Activated CD8-positive, alpha-beta T cell treated with anti-CD3 and anti-CD28 coated beads, Interleukin-2, amount 10 ng/mL, durations not matched to agents 7 days and 5 days (primary cell): ENCODE results near the gene PHAF1. TPM values are rescaled to one million over a fixed set of nuclear protein-coding genes. Genes with fewer than 3 reads are reported as not detected.

Experiments used
- ATAC-seq: fragments of 150-1000 bp; cut with Tn5 transposase; one replicate; pipeline ENCODE4 v1.10.0; 2021; ENCODE audit warnings: moderate library complexity
- CTCF ChIA-PET: fragments of 350-600 bp; sonication (Branson Sonifier 250); formaldehyde crosslinking; loops from one replicate; lab custom pipeline; 2021; ENCODE audit warnings: antibody characterized with exemption; lab: Charles Lee
- POLR2A ChIA-PET: fragments of 350-600 bp; sonication (Branson Sonifier 250); formaldehyde crosslinking; loops from one replicate; lab custom pipeline; 2021; ENCODE audit warnings: antibody characterized with exemption; lab: Charles Lee
- DNase-seq: peaks from one replicate; pipeline ENCODE4 v3.0.0-alpha.2; 2020
- H3K27ac Mint-ChIP-seq: one replicate; pipeline ENCODE4 v1.8.0; 2021; ENCODE audit warnings: mild to moderate bottlenecking, mixed read lengths
- H3K27me3 Mint-ChIP-seq: one replicate; pipeline ENCODE4 v1.8.0; 2021; ENCODE audit warnings: low read depth, mixed read lengths
- H3K36me3 Mint-ChIP-seq: one replicate; pipeline ENCODE4 v1.8.0; 2021; ENCODE audit warnings: low read depth, mixed read lengths
- H3K4me1 Mint-ChIP-seq: one replicate; pipeline ENCODE4 v1.8.0; 2021; ENCODE audit warnings: low read depth, mixed read lengths
- H3K4me3 Mint-ChIP-seq: one replicate; pipeline ENCODE4 v1.8.0; 2021; ENCODE audit warnings: mild to moderate bottlenecking, mixed read lengths
- H3K9me3 Mint-ChIP-seq: one replicate; pipeline ENCODE4 v1.8.0; 2022; ENCODE audit warnings: mixed read lengths; ENCODE audit not compliant: insufficient read depth
- total RNA-seq, 2 experiments: library from RNA; stranded (reverse); gene quantifications; one replicate each; pipeline ENCODE4 v1.2.3, GENCODE V29; 2021

PHAF1 gene
- total RNA-seq, 2 experiments from 2014 or later, result 16.5 TPM

DNA sequence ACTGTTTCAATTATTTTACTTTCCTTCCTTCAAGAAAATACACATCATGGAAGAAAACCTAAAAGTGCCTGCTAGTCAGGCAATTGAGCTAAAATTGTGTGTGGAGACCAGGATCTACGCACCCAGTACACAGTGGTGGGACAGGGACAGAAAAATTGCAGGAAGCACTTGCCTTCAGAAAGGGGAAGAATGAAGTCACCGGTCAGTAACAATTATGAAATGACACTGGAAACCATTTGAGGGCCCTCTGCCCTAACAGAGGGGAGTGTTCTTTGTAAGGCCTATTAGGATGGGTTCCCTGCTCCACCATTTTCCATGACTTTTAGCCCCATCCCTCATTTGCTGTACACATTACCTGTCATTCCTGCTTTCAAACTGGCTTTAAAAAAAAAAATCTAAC lies 4.5 kb upstream of the PHAF1 start:
- CTCF ChIA-PET, result interaction anchor here (1.7 to 6.7 kb wide), 3 partner anchors 50 to 86 kb away, joined by 4 to 134 read pairs (median 11); no protein-coding TSS in a partner anchor
- no peak for ATAC-seq
- Mint-ChIP-seq H3K9me3 (no peaks in the 10 kb centered on the region), H3K27ac (no peak overlapping the region), H3K27me3 (no peaks in the 10 kb centered on the region), H3K4me3 (no peak overlapping the region), H3K36me3 (peaks cover 8% of the 10 kb centered on the region), H3K4me1 (peaks cover 7% of the 10 kb centered on the region)
- no peak for DNase-seq
- POLR2A ChIA-PET, result no interaction called here

DNA sequence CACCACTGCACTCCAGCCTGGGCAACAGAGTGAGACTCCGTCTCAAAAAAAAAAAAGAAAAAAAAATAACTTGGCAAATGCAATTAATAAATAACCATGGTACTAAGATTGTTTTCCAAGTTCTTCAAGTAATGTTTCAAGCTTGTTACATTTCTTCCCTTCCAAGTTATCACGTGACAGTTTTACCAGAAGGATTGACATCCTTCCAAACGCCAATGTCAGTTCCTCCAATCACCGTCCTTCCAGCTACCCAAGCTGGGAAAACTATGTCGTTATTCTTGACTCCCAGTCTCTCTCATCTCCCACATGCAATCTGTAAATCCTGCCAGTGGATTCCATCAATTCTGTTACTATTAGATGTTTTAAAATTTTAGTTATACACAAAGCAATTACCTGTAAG lies 3.9 kb upstream of the PHAF1 start:
- peaks cover 13% of the 10 kb centered on the region for H3K4me1 Mint-ChIP-seq
- H3K27me3 Mint-ChIP-seq, result no peaks in the 10 kb centered on the region
- no peak overlapping the region for H3K4me3 Mint-ChIP-seq
- POLR2A ChIA-PET, result interaction anchor here (0.6 kb wide), 1 partner anchor 149 kb away, joined by 3 read pairs; no protein-coding TSS in a partner anchor
- peaks cover 8% of the 10 kb centered on the region for H3K36me3 Mint-ChIP-seq
- ATAC-seq, result no peak
- CTCF ChIA-PET, result interaction anchor here (1.2 to 2.2 kb wide), 5 partner anchors 19 to 122 kb away, joined by 3 to 11 read pairs (median 3); no protein-coding TSS in a partner anchor
- DNase-seq, result no peak
- H3K27ac Mint-ChIP-seq, result no peak overlapping the region
- no peaks in the 10 kb centered on the region for H3K9me3 Mint-ChIP-seq

DNA sequence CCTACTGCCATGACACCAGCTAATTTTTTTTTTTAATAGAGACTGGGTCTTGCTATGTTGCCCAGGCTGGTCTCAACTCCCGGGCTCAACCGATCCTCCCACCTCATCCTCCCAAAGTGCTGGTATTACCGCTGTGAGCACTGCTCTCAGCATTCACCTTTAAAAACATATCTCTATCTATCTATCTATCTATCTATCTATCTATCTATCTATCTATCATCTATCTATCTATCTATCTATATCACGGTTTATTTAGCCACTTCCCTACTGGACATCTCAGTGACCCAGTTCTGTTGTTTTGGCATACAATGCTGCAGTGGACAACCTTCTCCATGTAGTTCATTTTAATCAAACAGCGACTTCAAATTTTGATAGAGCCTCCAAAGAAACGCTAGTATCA lies 1.3 kb upstream of the PHAF1 start:
- Mint-ChIP-seq H3K27me3 (no peaks in the 10 kb centered on the region), H3K4me1 (peaks cover 28% of the 10 kb centered on the region), H3K27ac (no peak overlapping the region), H3K4me3 (no peak overlapping the region), H3K36me3 (peaks cover 2% of the 10 kb centered on the region), H3K9me3 (no peaks in the 10 kb centered on the region)
- CTCF ChIA-PET, result interaction anchor here (0.9 to 1.4 kb wide), 2 partner anchors 47 to 91 kb away, joined by 4 to 6 read pairs; no protein-coding TSS in a partner anchor
- POLR2A ChIA-PET, result interaction anchor here (0.7 kb wide), 1 partner anchor 69 kb away, joined by 3 read pairs; no protein-coding TSS in a partner anchor
- ATAC-seq (no peak), DNase-seq (no peak)

DNA sequence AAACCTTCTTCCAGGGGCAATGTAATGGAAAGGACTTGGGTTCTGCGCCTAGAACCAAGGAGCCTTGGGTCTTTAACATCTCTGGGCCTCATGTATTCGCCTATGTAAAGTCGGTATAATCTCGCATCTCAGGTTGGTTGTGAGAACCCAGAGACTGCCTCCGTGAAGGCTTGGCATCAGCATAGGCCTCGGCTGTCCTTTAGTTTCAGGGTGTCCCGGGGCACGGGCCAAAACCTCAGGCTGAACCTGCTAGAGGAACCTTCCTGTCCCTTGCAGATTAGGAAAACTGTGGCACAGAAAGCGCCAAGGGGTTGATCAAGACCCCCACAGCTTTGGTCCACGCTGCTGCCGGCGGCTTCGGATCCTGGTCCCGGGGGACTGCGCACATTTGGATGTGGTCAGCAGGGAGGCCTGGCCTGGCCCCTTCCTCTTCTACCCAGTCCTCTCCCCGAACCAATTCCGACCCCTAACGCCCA lies 772 bp upstream of the PHAF1 start:
- ATAC-seq, result no peak
- CTCF ChIA-PET, result interaction anchor here (1.4 to 2.8 kb wide), 5 partner anchors 8 to 91 kb away, joined by 3 to 13 read pairs (median 8); no protein-coding TSS in a partner anchor

DNA sequence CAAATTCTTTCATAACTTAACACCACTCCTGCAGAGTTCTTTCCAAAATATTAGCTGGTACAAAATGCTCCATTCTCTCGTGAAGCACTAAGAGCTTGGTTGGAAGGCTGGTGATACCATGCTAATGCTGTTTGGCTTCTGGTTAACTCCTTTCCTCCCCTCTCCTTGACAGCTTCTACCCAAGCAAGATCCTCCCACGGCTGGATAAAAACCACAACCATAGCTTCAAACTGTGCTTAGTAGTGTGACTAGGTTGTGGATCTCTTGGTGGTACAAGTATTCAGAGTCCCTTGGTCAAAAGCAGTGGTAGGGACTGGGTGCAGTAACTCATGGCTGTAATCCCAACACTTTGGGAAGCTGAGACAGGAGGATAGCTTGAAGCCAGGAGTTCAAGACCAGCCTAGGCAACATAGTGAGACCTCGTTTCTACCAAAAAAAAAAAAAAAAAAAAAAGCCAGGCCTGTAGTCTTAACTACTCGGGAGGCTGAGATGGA lies 2.3 kb downstream of the PHAF1 start:
- POLR2A ChIA-PET, result interaction anchor here (1.0 kb wide), 1 partner anchor 48 kb away, joined by 3 read pairs; the partner anchor contains the start of genes FBXL8 and TRADD
- CTCF ChIA-PET, result interaction anchor here (0.7 to 2.8 kb wide), 10 partner anchors 10 to 158 kb away, joined by 3 to 10 read pairs (median 4); partner anchors contain the start of gene CES3
- Mint-ChIP-seq H3K36me3 (peaks cover 4% of the 10 kb centered on the region), H3K27ac (no peak overlapping the region), H3K4me3 (no peak overlapping the region), H3K27me3 (no peaks in the 10 kb centered on the region), H3K4me1 (peaks cover 30% of the 10 kb centered on the region), H3K9me3 (no peaks in the 10 kb centered on the region)
- DNase-seq (no peak), ATAC-seq (no peak)

More for the DNA sequence above, 772 bp upstream of the PHAF1 start:
- peak overlapping the region; percentile 93 for H3K4me3 Mint-ChIP-seq
- no peaks in the 10 kb centered on the region for H3K27me3 Mint-ChIP-seq
- POLR2A ChIA-PET, result interaction anchor here (1.2 kb wide), 1 partner anchor 79 kb away, joined by 4 read pairs; no protein-coding TSS in a partner anchor
- H3K9me3 Mint-ChIP-seq, result no peaks in the 10 kb centered on the region
- no peak for DNase-seq
- peaks cover 2% of the 10 kb centered on the region for H3K36me3 Mint-ChIP-seq
- peaks cover 28% of the 10 kb centered on the region for H3K4me1 Mint-ChIP-seq
- peak overlapping the region; percentile 63 for H3K27ac Mint-ChIP-seq

DNA sequence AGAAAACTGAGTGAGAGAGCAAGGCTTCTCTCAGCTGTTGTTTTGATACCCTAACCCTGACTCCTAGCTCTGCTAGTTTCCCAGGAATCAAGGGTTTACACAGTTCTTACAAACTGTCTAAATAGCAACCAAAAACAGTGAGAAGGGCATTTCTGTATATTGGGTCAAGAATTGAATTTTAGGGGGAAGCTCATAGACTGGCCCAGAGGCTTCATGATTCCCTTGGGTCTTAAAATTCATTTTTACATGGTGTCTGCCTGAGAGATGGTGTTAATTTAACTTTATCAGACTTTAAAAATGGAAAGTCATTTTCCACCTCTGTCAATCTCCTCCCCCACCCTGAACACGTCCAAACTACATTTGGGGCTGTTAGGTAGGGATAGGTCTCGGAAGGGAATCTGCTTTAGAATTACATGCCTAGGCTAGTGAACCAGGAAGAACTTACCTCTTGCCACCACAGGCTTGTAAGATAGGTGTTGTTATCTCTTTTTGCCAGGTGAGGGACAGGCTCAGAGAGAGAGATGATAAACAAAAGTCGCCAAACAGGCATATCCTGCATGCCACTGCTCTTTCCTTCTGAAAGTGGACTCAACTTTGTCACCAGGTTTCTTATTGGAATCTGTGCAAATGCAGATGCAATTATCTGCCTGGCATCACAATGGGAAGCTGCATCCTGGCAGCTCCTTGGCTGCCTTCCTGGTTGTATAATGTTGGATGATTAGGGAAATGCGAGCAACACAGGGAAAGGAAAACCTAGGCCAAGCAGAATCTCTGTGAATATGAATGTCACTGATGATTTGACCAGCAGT lies 3.1 kb downstream of the PHAF1 start:
- Mint-ChIP-seq H3K4me1 (peaks cover 30% of the 10 kb centered on the region), H3K4me3 (no peak overlapping the region), H3K27me3 (no peaks in the 10 kb centered on the region), H3K27ac (no peak overlapping the region), H3K36me3 (peaks cover 4% of the 10 kb centered on the region), H3K9me3 (no peaks in the 10 kb centered on the region)
- ATAC-seq (no peak), DNase-seq (no peak)
- CTCF ChIA-PET, result interaction anchor here (1.1 to 2.0 kb wide), 7 partner anchors 9 to 152 kb away, joined by 3 to 9 read pairs (median 3); partner anchors contain the start of gene CES3
- POLR2A ChIA-PET, result interaction anchor here (0.6 to 1.0 kb wide), 3 partner anchors 17 to 154 kb away, joined by 3 to 8 read pairs (median 6); partner anchors contain the start of genes FBXL8 and TRADD

DNA sequence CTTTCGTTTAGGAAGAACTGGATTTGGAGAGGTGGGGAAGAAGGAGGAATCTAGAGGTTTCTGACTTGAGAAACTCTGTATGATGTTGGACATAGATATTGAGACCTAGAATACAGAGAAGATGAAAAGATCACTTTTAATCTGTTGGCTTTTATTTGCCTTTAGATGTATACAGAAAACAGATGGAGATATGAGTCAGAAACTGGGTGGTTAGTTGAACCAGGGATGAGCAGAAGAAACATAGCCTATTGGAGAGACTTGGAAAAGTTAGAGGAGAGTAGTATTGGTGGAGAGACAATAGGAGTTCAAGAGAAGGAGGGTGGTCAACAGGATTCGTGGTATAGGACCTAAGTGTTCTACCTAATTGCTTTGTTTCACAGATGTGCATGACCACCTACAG lies 5.1 kb downstream of the PHAF1 start:
- Mint-ChIP-seq H3K4me1 (peaks cover 22% of the 10 kb centered on the region), H3K9me3 (no peaks in the 10 kb centered on the region), H3K27me3 (no peaks in the 10 kb centered on the region), H3K36me3 (peaks cover 4% of the 10 kb centered on the region), H3K4me3 (no peak overlapping the region), H3K27ac (no peak overlapping the region)
- CTCF ChIA-PET, result interaction anchor here (1.1 to 1.4 kb wide), 4 partner anchors 9 to 97 kb away, joined by 4 to 5 read pairs (median 4); partner anchors contain the start of gene B3GNT9
- DNase-seq (no peak), ATAC-seq (no peak)
- POLR2A ChIA-PET, result no interaction called here

DNA sequence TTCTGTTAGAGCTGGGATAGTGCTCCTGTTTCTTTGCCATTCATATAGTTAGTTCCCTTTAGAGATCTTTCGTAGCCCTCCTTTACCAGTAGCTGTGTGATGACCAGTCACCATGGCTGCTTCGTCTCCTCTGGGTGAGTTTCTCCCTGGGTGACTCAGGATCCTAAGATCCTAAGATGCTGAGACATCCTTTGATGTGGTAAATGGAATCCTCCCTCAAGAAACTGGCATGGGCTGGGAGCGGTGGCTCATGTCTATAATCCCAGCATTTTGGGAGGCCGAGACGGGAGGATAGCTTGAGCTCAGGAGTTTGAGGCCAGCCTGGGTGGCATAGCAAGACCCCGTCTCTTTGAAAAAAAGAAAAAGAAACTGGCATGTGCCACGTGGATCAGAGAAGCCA lies 5.9 kb downstream of the PHAF1 start:
- no peak overlapping the region for H3K27ac Mint-ChIP-seq

DNA sequence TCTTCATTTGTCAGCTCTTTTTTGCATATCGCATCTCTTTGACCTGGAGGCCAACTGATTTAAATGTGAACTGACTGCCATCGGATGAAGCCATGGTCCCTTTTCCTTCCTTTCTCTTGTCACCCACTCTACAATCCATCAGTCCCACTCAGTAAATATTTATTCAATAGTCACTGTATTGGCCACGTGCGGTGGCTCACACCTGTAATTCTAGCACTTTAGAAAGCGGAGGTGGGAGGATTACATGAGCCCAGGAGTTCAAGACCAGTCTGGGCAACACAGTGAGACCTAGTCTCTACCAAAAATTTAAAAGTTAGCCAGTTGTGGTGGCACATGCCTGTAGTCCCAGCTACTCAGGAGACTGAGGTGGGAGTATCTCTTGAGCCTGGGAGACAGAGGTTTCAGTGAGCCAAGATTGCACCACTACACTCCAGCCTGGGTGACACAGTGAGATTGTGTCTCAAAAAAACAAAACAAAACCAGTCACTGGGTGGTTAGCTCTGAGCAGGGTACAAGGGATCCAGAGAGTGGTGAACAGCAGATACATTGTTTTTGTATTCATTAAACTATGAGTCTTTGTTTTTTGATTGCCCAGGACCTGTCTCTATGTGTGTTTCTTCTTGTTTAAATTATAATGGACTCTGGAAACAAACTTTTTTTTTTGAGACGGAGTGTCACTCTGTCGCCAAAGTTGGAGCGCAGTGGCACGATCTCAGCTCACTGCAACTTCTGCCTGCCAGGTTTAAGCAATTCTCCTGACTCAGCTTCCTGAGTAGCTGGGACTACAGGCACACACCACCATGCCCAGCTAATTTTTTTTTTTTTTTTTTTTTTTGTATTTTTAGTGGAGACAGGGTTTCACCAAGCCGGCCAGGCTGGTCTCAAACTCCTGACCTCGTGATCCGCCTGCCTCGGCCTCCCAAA lies 6.9 kb downstream of the PHAF1 start:
- DNase-seq, result no peak
- peaks cover 11% of the 10 kb centered on the region for H3K36me3 Mint-ChIP-seq
- ChIA-PET CTCF (interaction anchor here (1.0 to 1.5 kb wide), 4 partner anchors 16 to 154 kb away, joined by 3 to 8 read pairs (median 4); no protein-coding TSS in a partner anchor), POLR2A (interaction anchor here (1.8 kb wide), 1 partner anchor 43 kb away, joined by 3 read pairs; no protein-coding TSS in a partner anchor)
- no peak overlapping the region for H3K4me3 Mint-ChIP-seq
- no peak overlapping the region for H3K27ac Mint-ChIP-seq
- H3K27me3 Mint-ChIP-seq, result no peaks in the 10 kb centered on the region
- no peaks in the 10 kb centered on the region for H3K9me3 Mint-ChIP-seq
- peaks cover 10% of the 10 kb centered on the region for H3K4me1 Mint-ChIP-seq
- ATAC-seq, result no peak

More for the DNA sequence above, 5.9 kb downstream of the PHAF1 start:
- H3K27me3 Mint-ChIP-seq, result no peaks in the 10 kb centered on the region
- peaks cover 19% of the 10 kb centered on the region for H3K4me1 Mint-ChIP-seq
- H3K9me3 Mint-ChIP-seq, result no peaks in the 10 kb centered on the region
- peaks cover 7% of the 10 kb centered on the region for H3K36me3 Mint-ChIP-seq
- ChIA-PET CTCF (interaction anchor here (1.0 to 1.5 kb wide), 6 partner anchors 8 to 153 kb away, joined by 3 to 8 read pairs (median 4); partner anchors contain the start of gene B3GNT9), POLR2A (interaction anchor here (1.8 kb wide), 1 partner anchor 42 kb away, joined by 3 read pairs; no protein-coding TSS in a partner anchor)
- ATAC-seq (no peak), DNase-seq (no peak)
- no peak overlapping the region for H3K4me3 Mint-ChIP-seq

DNA sequence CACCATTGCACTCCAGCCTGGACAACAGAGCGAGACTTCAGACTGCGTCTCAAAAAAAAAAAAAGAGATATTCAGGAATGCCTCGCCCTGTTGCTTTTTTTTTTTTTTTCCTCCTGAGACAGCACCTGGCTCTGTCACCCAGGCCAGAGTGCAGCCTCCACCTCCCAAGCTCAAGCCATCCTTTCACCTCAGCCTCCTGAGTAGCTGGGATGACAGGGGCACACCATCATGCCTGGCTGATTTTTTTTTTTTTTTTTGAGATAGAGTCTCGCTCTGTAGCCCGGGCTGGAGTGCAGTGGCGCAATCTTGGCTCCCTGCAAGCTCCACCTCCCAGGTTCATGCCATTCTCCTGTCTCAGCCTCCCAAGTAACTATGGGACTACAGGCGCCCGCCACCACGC lies 8.0 kb downstream of the PHAF1 start:
- no peak overlapping the region for H3K4me3 Mint-ChIP-seq
- CTCF ChIA-PET, result no interaction called here
- DNase-seq, result no peak

More for the DNA sequence above, 8.0 kb downstream of the PHAF1 start:
- POLR2A ChIA-PET, result no interaction called here
- H3K27me3 Mint-ChIP-seq, result no peaks in the 10 kb centered on the region
- H3K27ac Mint-ChIP-seq, result no peak overlapping the region
- peaks cover 3% of the 10 kb centered on the region for H3K4me1 Mint-ChIP-seq
- no peaks in the 10 kb centered on the region for H3K9me3 Mint-ChIP-seq
- no peak for ATAC-seq
- peaks cover 16% of the 10 kb centered on the region for H3K36me3 Mint-ChIP-seq
